Testis (tissue), 3 donors: ENCODE results near the gene AUTS2. TPM values are rescaled to one million over a fixed set of nuclear protein-coding genes. Genes with fewer than 3 reads are reported as not detected.

Experiments used
- DNase-seq: peaks from one replicate; pipeline ENCODE4 v3.0.0-alpha.2; 2019
- H3K27ac ChIP-seq, 2 donors: fragments of 200-600 bp; sonication (generic); one replicate each; pipeline ENCODE4 v1.5.1; 2019
- H3K27me3 ChIP-seq: fragments of 200-600 bp; sonication (generic); one replicate; pipeline ENCODE4 v1.5.1; 2019
- H3K36me3 ChIP-seq: fragments of 200-600 bp; sonication (generic); one replicate; pipeline ENCODE4 v1.5.1; 2017; ENCODE audit warnings: low read depth; ENCODE audit errors: missing control alignments
- H3K4me1 ChIP-seq: fragments of 200-600 bp; sonication (generic); one replicate; pipeline ENCODE4 v1.5.1; 2019
- H3K4me3 ChIP-seq, 2 donors: fragments of 200-600 bp; sonication (generic); one replicate each; pipeline ENCODE4 v1.5.1; 2017 to 2019
- H3K9me3 ChIP-seq: fragments of 200-600 bp; sonication (generic); one replicate; pipeline ENCODE4 v1.5.1; 2017
- POLR2A ChIP-seq: fragments of 450-650 bp; IDR thresholded peaks from one replicate; pipeline ENCODE4 v1.6.1; 2017; ENCODE audit warnings: antibody characterized with exemption, mild to moderate bottlenecking, moderate library complexity
- WGBS, 2 donors: methylation state at CpG; one replicate each; pipeline ENCODE4 v1.1.5; 2018; 5-methylcytosine and 5-hydroxymethylcytosine counted together
- intact Hi-C: fragments of 100-400 bp; cut with DNase I; formaldehyde crosslinking; loops from one replicate; pipeline ENCODE4 v1.15.1; 2023; ENCODE audit warnings: low total_unique reads
- polyA plus RNA-seq: library from polyadenylated mRNA; stranded (reverse); fragments of 350-450 nt; fragmentation: Illumina TruSeq; extraction: RNeasy Lipid Tissue Mini Kit (QIAGEN cat#74804); gene quantifications from one replicate; pipeline ENCODE4 v1.2.3, GENCODE V29; 2014; ENCODE audit warnings: low read depth, low replicate concordance; ENCODE audit not compliant: insufficient read depth
- total RNA-seq, 2 donors: library from RNA; depleted of rRNA; stranded (reverse); fragments of >200 nt; gene quantifications; one replicate each; pipeline ENCODE4 v1.2.3, GENCODE V29; 2016
- TF ChIP-seq, protein P1 (sequence below), 3 experiments: fragments of 450-650 bp in 2 of 3; fragments of 200-600 bp in 1 of 3; sonication (generic) in 1 of 3; IDR thresholded peaks; one replicate each; pipeline ENCODE4 v1.5.1; 2016 to 2019; ENCODE audit warnings: antibody characterized with exemption in 3 of 3, mild to moderate bottlenecking in 2 of 3, moderate library complexity in 1 of 3

The AUTS2 gene
- total and polyA plus RNA-seq, 3 donors from 2014 or later, result 21.3 to 75.5 (median 56.1) TPM

DNA sequence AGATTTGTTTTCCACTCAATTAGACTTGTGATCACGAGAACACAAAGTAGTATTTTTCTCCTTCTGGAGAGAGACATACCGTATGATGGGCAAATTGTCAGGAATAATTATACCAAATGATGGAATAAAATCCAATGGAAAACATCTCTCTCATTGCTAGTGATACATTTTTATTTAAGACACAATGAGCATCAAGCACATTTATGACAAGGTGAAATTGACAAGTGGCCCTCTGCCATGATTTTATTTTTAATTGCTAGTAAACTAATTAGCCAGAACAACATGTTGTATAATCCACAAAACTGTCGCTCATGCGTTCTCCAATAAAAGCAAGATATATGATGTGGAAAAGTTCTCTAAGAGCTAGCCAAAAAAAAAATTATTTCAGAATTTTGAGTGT lies 620.8 kb downstream of the AUTS2 start:
- no peak for TF ChIP-seq POLR2A
- TF ChIP-seq, protein P1, sequence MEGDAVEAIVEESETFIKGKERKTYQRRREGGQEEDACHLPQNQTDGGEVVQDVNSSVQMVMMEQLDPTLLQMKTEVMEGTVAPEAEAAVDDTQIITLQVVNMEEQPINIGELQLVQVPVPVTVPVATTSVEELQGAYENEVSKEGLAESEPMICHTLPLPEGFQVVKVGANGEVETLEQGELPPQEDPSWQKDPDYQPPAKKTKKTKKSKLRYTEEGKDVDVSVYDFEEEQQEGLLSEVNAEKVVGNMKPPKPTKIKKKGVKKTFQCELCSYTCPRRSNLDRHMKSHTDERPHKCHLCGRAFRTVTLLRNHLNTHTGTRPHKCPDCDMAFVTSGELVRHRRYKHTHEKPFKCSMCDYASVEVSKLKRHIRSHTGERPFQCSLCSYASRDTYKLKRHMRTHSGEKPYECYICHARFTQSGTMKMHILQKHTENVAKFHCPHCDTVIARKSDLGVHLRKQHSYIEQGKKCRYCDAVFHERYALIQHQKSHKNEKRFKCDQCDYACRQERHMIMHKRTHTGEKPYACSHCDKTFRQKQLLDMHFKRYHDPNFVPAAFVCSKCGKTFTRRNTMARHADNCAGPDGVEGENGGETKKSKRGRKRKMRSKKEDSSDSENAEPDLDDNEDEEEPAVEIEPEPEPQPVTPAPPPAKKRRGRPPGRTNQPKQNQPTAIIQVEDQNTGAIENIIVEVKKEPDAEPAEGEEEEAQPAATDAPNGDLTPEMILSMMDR (IDR thresholded peaks at IDR 0.05), result no peak
- Histone ChIP-seq H3K9me3 (no peaks in the 10 kb centered on the region), H3K36me3 (no peaks in the 10 kb centered on the region), H3K4me1 (no peaks in the 10 kb centered on the region), H3K27me3 (no peaks in the 10 kb centered on the region), H3K27ac (no peak overlapping the region), H3K4me3 (no peak overlapping the region)
- 91 to 96% methylated on average over 4 of the region's 4 CpGs for WGBS, 2 donors
- no peak for DNase-seq
- intact Hi-C loops, result no loop called here

DNA sequence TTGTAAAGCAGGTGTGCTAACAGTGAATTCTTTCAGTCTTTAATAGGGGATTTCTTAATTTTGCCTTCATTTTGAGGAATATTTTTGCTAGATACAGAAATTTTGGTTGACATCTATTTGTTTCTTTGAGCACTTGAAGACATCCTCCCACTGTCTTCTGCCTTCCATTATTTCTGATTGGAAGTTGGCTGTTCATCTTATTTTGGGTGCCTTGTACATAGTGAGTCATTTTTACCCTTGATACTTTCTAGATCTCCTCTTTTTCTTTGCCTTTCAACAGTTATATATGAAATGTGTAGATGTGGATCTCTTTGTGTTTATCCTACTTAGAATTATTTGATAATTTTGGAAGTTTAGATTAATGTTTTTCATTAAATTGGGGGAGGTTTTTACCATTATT lies 631.0 kb downstream of the AUTS2 start:
- Histone ChIP-seq H3K4me3 (no peak overlapping the region), H3K4me1 (no peaks in the 10 kb centered on the region), H3K9me3 (no peaks in the 10 kb centered on the region), H3K36me3 (no peaks in the 10 kb centered on the region), H3K27me3 (no peaks in the 10 kb centered on the region), H3K27ac (no peak overlapping the region)
- no peak for TF ChIP-seq POLR2A
- TF ChIP-seq, protein P1 (IDR thresholded peaks at IDR 0.05), result no peak
- DNase-seq, result no peak
- intact Hi-C loops, result no loop called here

DNA sequence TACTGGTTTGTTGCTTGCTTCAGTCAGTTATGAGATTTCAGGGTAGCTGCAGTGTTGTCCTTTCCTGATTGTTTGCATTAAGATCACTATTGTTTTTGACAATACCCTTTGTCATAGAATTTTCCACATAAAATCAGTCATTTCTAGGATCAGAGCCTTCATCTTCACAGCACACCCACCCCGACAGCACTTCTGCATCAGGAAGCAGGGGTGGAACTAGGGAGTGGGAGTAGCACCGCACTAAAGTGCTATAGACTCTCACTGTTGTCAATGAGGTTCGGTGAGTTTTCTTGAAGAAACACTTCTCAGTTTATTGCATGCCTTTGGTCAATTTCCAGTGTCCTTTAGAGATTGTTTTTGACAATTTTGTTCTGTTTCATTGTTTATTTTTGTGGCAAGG lies 632.5 kb downstream of the AUTS2 start:
- intact Hi-C loops, result no loop called here

DNA sequence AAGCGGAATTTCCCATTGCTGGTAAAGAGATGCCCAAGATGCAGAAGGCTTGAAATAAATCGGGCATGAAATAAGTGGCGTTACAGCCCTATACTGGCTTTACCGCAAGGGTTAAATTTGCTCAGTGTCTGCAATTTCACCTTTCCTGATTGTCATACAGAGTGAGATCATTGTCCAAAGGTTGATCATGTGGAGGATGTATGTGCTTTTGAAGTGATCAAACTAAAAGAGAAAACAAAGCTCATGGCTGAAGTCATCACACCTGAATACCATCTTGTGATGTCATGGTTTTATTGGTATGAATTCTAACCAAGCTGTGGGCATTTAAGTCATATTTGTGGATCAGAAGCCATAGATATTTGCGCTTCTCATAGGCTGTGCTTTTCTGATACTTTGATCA lies 635.5 kb downstream of the AUTS2 start:
- 94 to 97% methylated on average over 5 of the region's 5 CpGs for WGBS, 2 donors
- no peak for DNase-seq
- Histone ChIP-seq H3K36me3 (no peaks in the 10 kb centered on the region), H3K27ac (no peak overlapping the region), H3K9me3 (no peaks in the 10 kb centered on the region), H3K27me3 (no peaks in the 10 kb centered on the region), H3K4me3 (no peak overlapping the region), H3K4me1 (no peaks in the 10 kb centered on the region)
- TF ChIP-seq, protein P1 (IDR thresholded peaks at IDR 0.05), result no peak
- no peak for TF ChIP-seq POLR2A
- intact Hi-C loops, result no loop called here

More for the DNA sequence above, 632.5 kb downstream of the AUTS2 start:
- Histone ChIP-seq H3K9me3 (no peaks in the 10 kb centered on the region), H3K4me3 (no peak overlapping the region), H3K27me3 (no peaks in the 10 kb centered on the region), H3K4me1 (no peaks in the 10 kb centered on the region), H3K36me3 (no peaks in the 10 kb centered on the region), H3K27ac (no peak overlapping the region)
- TF ChIP-seq, protein P1 (IDR thresholded peaks at IDR 0.05), result no peak
- WGBS, 2 donors, result 65 to 80% methylated on average over 3 of the region's 3 CpGs
- DNase-seq, result no peak

DNA sequence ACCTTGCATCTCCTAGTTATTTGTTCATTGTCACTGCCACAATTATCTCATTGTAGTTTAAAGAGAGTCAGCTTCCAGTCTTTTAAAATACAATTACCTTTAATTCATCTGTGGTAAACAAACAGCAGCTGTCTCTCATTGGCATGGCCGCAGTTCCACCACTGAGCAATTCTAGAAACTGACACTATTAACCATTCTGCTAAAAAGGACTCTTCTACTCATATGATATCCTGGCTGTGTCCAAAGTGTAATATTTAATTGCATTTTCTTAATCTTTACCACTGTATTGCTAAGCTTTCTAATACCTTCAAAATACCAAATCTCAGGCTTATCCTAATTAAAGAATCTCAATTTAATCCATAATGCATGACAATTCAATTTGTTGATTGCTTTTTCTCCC lies 639.0 kb downstream of the AUTS2 start:
- no peak overlapping the region for H3K4me3 ChIP-seq
- no peaks in the 10 kb centered on the region for H3K36me3 ChIP-seq
- no peaks in the 10 kb centered on the region for H3K27me3 ChIP-seq
- no peak for DNase-seq
- H3K27ac ChIP-seq, result no peak overlapping the region
- H3K9me3 ChIP-seq, result no peaks in the 10 kb centered on the region
- TF ChIP-seq, protein P1 (IDR thresholded peaks at IDR 0.05), result no peak
- no peak for TF ChIP-seq POLR2A
- H3K4me1 ChIP-seq, result no peaks in the 10 kb centered on the region
- intact Hi-C loops, result no loop called here
- 92 to 100% methylated on average over 1 of the region's 1 CpG for WGBS, 2 donors
